ENCODE measurements around the gene KCNK1.
"Not testable (repeated sequence)": the region's sequence is repeated elsewhere in the genome, so short reads cannot be mapped to it uniquely, and the experiment has no call there.

Gene KCNK1

DNA sequence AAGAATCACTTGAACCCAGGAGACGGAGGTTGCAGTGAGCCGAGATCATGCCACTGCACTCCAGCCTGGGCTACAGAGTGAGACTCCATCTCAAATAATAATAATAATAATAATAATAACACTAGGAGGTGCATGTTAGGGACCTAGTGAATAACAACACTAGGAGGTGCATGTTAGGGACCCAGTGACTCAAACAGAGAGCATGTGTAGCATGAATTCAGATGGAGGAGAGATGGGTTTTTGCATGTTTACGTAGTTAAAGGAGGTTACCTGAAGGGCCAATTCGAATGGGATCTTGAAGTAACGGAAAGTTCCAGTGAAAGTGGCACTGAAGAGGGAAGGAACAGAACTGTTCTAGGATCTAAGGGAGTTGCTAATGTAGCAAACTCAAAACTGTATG lies 7.1 kb upstream of the KCNK1 start:
- no peaks in the 10 kb centered on the region for H3K36me3 ChIP-seq (ENCODE audit: control insufficient read depth, insufficient read depth, low read length)
- H3K9me3 ChIP-seq (ENCODE audit: control insufficient read depth, low read length): no peaks in the 10 kb centered on the region
- no peaks in the 10 kb centered on the region for H3K4me1 ChIP-seq (ENCODE audit: control insufficient read depth, insufficient read depth, low read length)
- no peak overlapping the region for H3K4me3 ChIP-seq (ENCODE audit: insufficient read depth, low read depth, low read length)
- no peak overlapping the region for H3K27ac ChIP-seq (ENCODE audit: insufficient read depth, low read depth, low read length, poor library complexity, severe bottlenecking)
- 89 to 92% methylated on average over 3 to 4 of the region's 5 CpGs for WGBS, 2 experiments
- peaks cover 6% of the 10 kb centered on the region for H3K27me3 ChIP-seq (ENCODE audit: control insufficient read depth, insufficient read depth, low read length, poor library complexity, severe bottlenecking)

DNA sequence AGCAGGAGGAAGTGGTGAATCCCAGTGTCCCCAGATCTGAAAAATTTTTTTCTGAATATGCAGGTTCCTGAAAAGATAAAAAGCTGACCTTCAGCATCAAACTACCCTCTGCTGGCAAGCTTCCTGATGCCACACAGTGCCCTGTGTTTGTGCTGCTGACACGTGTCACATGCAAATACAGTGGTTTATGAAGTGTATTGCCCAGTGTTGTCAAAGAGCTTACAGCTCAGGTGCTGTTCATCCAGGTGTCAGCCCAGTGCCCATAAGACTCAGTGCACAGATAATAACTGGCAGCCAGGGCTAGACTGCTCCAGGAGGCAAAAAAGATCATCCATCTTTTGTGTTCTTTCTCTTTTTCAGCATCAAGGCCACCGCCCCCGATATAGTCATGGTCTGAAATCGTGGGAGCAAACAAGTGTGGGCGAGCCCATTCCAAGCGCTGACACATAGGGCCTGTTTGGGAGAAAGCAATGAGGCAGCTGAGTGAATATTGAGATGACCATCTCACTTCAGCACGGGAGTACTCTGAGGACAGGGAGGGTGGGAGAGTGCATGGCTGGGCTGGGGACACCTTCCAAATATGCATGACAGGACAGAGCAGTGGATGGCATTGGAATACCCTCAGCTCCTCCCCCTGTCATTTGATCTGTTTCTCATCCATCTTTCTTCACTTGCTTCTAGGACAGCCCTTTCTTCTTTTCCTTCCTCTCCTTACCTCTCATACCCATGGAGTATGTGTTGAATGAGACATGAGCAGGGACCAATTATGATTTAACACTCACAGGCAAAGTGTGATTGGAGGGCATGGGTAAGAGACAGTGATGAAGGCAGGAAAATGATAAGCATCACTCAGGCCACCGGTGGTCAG lies 6.4 kb upstream of the KCNK1 start:
- H3K36me3 ChIP-seq (ENCODE audit: control insufficient read depth, insufficient read depth, low read length): no peaks in the 10 kb centered on the region
- no peaks in the 10 kb centered on the region for H3K9me3 ChIP-seq (ENCODE audit: control insufficient read depth, low read length)
- H3K27me3 ChIP-seq (ENCODE audit: control insufficient read depth, insufficient read depth, low read length, poor library complexity, severe bottlenecking): peaks cover 12% of the 10 kb centered on the region
- WGBS, 2 experiments: 73 to 82% methylated on average over 8 of the region's 8 CpGs
- H3K4me1 ChIP-seq (ENCODE audit: control insufficient read depth, insufficient read depth, low read length): no peaks in the 10 kb centered on the region
- H3K27ac ChIP-seq (ENCODE audit: insufficient read depth, low read depth, low read length, poor library complexity, severe bottlenecking): no peak overlapping the region
- H3K4me3 ChIP-seq (ENCODE audit: insufficient read depth, low read depth, low read length): no peak overlapping the region

DNA sequence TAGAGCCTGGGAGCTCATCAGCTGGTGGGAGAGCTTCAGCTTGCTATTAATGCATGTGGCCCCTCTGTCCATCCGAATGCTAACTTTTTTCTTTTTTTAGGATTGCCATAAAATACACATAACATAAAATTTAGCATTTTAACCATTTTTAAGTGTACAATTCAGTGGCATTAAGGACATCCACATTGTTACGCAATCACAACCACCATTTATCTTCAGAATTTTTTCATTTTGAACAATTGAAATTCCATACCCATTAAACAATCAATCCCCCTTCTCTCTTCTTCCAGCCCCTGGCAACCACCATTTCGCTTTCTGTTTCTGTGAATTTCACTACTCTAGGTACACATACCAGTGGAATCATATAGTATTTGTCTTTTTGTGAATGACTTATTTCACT lies 4.9 kb upstream of the KCNK1 start:
- Histone ChIP-seq H3K27me3 (ENCODE audit: control insufficient read depth, insufficient read depth, low read length, poor library complexity, severe bottlenecking) (peaks cover 27% of the 10 kb centered on the region), H3K36me3 (ENCODE audit: control insufficient read depth, insufficient read depth, low read length) (no peaks in the 10 kb centered on the region), H3K27ac (ENCODE audit: insufficient read depth, low read depth, low read length, poor library complexity, severe bottlenecking) (no peak overlapping the region), H3K4me1 (ENCODE audit: control insufficient read depth, insufficient read depth, low read length) (no peaks in the 10 kb centered on the region), H3K4me3 (ENCODE audit: insufficient read depth, low read depth, low read length) (no peak overlapping the region), H3K9me3 (ENCODE audit: control insufficient read depth, low read length) (no peaks in the 10 kb centered on the region)
- WGBS, 2 experiments: 87 to 92% methylated on average over 3 of the region's 3 CpGs

DNA sequence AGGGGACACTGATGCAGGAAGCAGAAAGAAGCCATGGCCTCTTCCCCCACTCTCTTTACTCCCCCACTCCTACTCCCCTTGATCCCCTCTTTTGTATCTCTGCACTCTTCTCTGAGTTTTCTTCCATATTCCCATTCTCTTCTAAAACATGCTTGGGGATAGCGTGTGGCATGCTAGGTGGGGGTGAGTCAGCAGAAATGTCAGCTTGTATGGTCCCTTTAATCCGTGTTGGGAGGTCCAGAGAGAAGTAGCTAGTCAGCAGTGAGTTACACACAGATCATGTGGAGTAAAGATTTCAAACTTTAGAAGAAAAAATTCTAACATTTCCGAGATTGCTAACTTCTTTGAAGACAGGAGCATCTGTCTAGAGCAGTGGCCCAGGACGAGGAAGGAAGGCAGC lies 4.0 kb upstream of the KCNK1 start:
- H3K36me3 ChIP-seq (ENCODE audit: control insufficient read depth, insufficient read depth, low read length): no peaks in the 10 kb centered on the region
- peaks cover 2% of the 10 kb centered on the region for H3K4me1 ChIP-seq (ENCODE audit: control insufficient read depth, insufficient read depth, low read length)
- no peaks in the 10 kb centered on the region for H3K9me3 ChIP-seq (ENCODE audit: control insufficient read depth, low read length)
- H3K4me3 ChIP-seq (ENCODE audit: insufficient read depth, low read depth, low read length): no peak overlapping the region
- H3K27me3 ChIP-seq (ENCODE audit: control insufficient read depth, insufficient read depth, low read length, poor library complexity, severe bottlenecking): peaks cover 36% of the 10 kb centered on the region
- H3K27ac ChIP-seq (ENCODE audit: insufficient read depth, low read depth, low read length, poor library complexity, severe bottlenecking): no peak overlapping the region
- 89 to 94% methylated on average over 4 of the region's 4 CpGs for WGBS, 2 experiments

DNA sequence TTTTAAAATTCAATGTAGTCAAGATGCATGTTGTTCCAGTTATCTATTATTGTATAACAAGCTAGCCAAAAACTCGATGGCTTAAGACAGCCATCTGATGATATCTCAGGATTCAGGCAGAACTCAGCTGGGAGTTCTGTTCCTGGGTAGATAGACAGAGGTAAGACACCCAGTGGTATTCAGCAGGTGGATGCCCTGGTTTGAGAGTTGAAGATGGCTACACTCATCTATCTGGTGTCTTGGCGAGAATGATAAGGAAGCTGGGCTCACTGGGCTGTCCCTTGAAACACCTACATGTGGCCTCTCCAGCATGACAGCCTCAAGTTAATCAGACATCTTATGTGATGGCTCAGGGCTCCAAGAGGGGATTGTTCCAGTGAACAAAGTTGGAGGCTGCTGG lies 3.3 kb upstream of the KCNK1 start:
- Histone ChIP-seq H3K9me3 (ENCODE audit: control insufficient read depth, low read length) (no peaks in the 10 kb centered on the region), H3K4me1 (ENCODE audit: control insufficient read depth, insufficient read depth, low read length) (peaks cover 6% of the 10 kb centered on the region), H3K4me3 (ENCODE audit: insufficient read depth, low read depth, low read length) (no peak overlapping the region), H3K27ac (ENCODE audit: insufficient read depth, low read depth, low read length, poor library complexity, severe bottlenecking) (no peak overlapping the region), H3K36me3 (ENCODE audit: control insufficient read depth, insufficient read depth, low read length) (no peaks in the 10 kb centered on the region), H3K27me3 (ENCODE audit: control insufficient read depth, insufficient read depth, low read length, poor library complexity, severe bottlenecking) (peaks cover 43% of the 10 kb centered on the region)
- WGBS, 2 experiments: 94 to 97% methylated on average over 2 of the region's 2 CpGs

DNA sequence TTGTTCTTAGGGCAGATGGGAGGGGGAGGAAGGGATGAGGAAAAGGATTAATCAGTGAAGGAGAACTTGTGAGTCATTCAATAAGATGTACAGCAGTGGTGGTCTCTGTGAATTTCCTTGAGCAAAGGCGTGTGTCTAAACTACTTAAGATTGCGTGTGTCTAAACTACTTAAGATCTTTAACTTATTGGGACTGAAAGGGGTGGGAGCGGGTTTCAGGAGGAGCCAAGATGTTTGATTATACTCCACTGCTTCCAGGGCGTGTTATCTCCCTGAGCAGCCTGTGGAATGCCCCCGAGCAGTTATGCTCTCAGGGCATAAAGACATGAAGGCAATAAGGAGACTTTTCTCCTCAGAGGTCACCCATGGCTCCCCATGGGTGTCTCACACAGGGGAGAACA lies 2.5 kb upstream of the KCNK1 start:
- not testable (repeated sequence) for H3K9me3 ChIP-seq (ENCODE audit: control insufficient read depth, low read length); H3K27ac ChIP-seq (ENCODE audit: insufficient read depth, low read depth, low read length, poor library complexity, severe bottlenecking)
- 89 to 90% methylated on average over 5 of the region's 5 CpGs for WGBS, 2 experiments

DNA sequence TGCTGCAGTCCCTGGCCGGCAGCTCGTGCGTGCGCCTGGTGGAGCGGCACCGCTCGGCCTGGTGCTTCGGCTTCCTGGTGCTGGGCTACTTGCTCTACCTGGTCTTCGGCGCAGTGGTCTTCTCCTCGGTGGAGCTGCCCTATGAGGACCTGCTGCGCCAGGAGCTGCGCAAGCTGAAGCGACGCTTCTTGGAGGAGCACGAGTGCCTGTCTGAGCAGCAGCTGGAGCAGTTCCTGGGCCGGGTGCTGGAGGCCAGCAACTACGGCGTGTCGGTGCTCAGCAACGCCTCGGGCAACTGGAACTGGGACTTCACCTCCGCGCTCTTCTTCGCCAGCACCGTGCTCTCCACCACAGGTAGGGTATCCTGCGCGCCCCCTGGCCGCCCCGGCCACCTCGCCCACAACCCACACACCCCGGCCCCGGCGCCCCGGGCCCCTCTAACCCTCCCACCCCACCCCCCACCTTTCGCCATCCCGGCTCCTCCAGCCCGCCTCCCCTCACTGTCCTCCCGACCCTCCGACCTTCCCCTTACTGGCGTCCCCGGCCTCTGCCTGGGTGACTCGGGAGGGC lies 352 bp downstream of the KCNK1 start:
- Histone ChIP-seq H3K27ac (ENCODE audit: insufficient read depth, low read depth, low read length, poor library complexity, severe bottlenecking) (no peak overlapping the region), H3K27me3 (ENCODE audit: control insufficient read depth, insufficient read depth, low read length, poor library complexity, severe bottlenecking) (peaks cover 53% of the 10 kb centered on the region), H3K36me3 (ENCODE audit: control insufficient read depth, insufficient read depth, low read length) (no peaks in the 10 kb centered on the region), H3K4me3 (ENCODE audit: insufficient read depth, low read depth, low read length) (peak overlapping the region; percentile 56), H3K4me1 (ENCODE audit: control insufficient read depth, insufficient read depth, low read length) (peaks cover 6% of the 10 kb centered on the region), H3K9me3 (ENCODE audit: control insufficient read depth, low read length) (no peaks in the 10 kb centered on the region)
- WGBS, 2 experiments: 0% methylated on average over 39 of the region's 43 CpGs

More for the DNA sequence above, 2.5 kb upstream of the KCNK1 start:
- H3K4me3 ChIP-seq (ENCODE audit: insufficient read depth, low read depth, low read length); H3K4me1 ChIP-seq (ENCODE audit: control insufficient read depth, insufficient read depth, low read length); H3K36me3 ChIP-seq (ENCODE audit: control insufficient read depth, insufficient read depth, low read length): not testable (repeated sequence)
- H3K27me3 ChIP-seq (ENCODE audit: control insufficient read depth, insufficient read depth, low read length, poor library complexity, severe bottlenecking): peaks cover 50% of the 10 kb centered on the region

DNA sequence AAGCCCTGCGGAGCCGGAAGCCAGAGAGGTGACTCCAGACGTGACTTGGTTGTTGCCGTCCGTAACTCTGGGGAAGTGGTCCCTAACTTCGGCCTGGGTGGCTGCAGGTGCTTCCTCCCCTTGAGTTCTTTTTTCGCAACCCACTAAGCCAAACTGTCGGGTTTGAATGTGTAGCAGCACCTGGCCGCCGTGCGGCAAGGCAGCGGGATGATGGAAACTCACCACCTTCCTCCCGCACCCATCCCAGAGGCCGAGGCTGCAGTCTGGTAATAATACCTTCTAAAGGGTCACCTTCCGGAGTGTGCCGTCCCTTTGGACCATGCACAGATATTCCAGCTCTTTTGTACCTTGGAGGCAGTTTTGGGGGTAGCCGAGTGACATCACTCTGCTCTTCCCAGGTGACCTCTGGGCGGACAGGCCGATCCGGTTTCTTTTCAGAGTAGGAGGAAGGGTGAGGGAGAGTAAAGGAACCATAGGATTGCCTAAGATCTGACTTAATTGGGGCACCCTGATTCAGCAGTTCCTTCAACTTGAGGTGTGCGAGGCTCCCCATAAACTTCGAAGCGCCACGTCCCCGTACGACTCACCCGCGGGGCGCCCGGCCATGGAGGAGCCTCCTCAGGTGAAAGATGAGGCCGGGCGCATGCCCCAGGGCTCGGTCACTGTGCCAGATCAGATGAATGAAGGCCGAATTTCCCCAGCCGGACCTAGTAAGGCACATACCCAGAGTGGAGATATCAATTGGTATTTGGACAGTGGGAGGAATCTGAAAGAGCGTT lies 1.0 kb downstream of the KCNK1 start:
- H3K9me3 ChIP-seq (ENCODE audit: control insufficient read depth, low read length): no peaks in the 10 kb centered on the region
- peak overlapping the region; percentile 56 for H3K4me3 ChIP-seq (ENCODE audit: insufficient read depth, low read depth, low read length)
- H3K27me3 ChIP-seq (ENCODE audit: control insufficient read depth, insufficient read depth, low read length, poor library complexity, severe bottlenecking): peaks cover 53% of the 10 kb centered on the region
- H3K36me3 ChIP-seq (ENCODE audit: control insufficient read depth, insufficient read depth, low read length): no peaks in the 10 kb centered on the region
- no peak overlapping the region for H3K27ac ChIP-seq (ENCODE audit: insufficient read depth, low read depth, low read length, poor library complexity, severe bottlenecking)
- WGBS, 2 experiments: 28 to 32% methylated on average over 36 of the region's 36 CpGs
- peaks cover 6% of the 10 kb centered on the region for H3K4me1 ChIP-seq (ENCODE audit: control insufficient read depth, insufficient read depth, low read length)

DNA sequence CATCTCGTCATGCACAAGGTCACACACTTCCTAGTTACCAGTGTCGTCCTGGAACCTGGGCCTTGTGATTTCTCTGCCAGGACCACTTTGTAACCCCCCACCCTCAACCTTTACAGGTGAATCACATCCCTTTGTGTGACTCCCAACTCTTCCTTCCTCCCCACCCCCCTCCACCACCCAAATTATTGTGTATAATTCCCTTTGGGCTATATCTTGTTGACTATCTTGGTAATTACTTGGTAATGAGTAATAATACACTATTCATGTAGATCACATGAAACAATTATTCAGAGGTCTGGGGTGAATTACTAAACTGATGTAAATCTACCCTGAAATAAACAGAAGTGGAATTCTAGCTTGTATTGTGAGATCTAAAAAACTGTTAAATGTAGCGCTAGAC lies 1.7 kb downstream of the KCNK1 start:
- Histone ChIP-seq H3K36me3 (ENCODE audit: control insufficient read depth, insufficient read depth, low read length) (no peaks in the 10 kb centered on the region), H3K4me1 (ENCODE audit: control insufficient read depth, insufficient read depth, low read length) (peaks cover 6% of the 10 kb centered on the region), H3K9me3 (ENCODE audit: control insufficient read depth, low read length) (no peaks in the 10 kb centered on the region), H3K4me3 (ENCODE audit: insufficient read depth, low read depth, low read length) (no peak overlapping the region), H3K27me3 (ENCODE audit: control insufficient read depth, insufficient read depth, low read length, poor library complexity, severe bottlenecking) (peaks cover 53% of the 10 kb centered on the region), H3K27ac (ENCODE audit: insufficient read depth, low read depth, low read length, poor library complexity, severe bottlenecking) (no peak overlapping the region)
- 83 to 86% methylated on average over 3 of the region's 3 CpGs for WGBS, 2 experiments

DNA sequence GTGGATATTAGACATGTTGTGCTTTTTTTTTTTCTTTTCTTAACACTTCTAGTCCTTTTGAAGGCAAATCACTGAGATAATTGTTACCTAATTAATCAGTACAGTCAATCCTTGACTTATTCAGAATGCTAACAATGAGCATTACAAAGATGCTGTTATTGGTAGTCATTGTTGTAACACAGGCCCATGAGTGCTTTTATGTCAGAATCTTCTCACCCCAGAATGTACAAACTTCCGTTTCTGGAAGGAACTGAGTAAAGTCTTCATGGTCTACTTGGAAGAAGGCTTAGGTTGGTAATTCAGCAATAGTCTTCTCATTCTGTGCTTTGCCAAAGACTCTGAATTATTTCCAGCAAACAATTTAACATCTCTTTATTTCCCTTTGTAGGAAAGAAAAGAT lies 3.1 kb downstream of the KCNK1 start:
- Histone ChIP-seq H3K4me1 (ENCODE audit: control insufficient read depth, insufficient read depth, low read length) (peaks cover 6% of the 10 kb centered on the region), H3K9me3 (ENCODE audit: control insufficient read depth, low read length) (no peaks in the 10 kb centered on the region), H3K4me3 (ENCODE audit: insufficient read depth, low read depth, low read length) (no peak overlapping the region), H3K27ac (ENCODE audit: insufficient read depth, low read depth, low read length, poor library complexity, severe bottlenecking) (no peak overlapping the region), H3K27me3 (ENCODE audit: control insufficient read depth, insufficient read depth, low read length, poor library complexity, severe bottlenecking) (peaks cover 49% of the 10 kb centered on the region), H3K36me3 (ENCODE audit: control insufficient read depth, insufficient read depth, low read length) (no peaks in the 10 kb centered on the region)
- 80 to 84% methylated on average over 1 of the region's 1 CpG for WGBS, 2 experiments

Measured in ectodermal cell (in vitro differentiated cells).